ENCODE data around the gene EPAS1. TPM values are rescaled to one million over a fixed set of nuclear protein-coding genes. Genes with fewer than 3 reads are reported as not detected.

EPAS1 gene
- polyA plus RNA-seq, 2 of the 4 experiments (the other 2 are of a cell fraction): 128 to 143 TPM

DNA sequence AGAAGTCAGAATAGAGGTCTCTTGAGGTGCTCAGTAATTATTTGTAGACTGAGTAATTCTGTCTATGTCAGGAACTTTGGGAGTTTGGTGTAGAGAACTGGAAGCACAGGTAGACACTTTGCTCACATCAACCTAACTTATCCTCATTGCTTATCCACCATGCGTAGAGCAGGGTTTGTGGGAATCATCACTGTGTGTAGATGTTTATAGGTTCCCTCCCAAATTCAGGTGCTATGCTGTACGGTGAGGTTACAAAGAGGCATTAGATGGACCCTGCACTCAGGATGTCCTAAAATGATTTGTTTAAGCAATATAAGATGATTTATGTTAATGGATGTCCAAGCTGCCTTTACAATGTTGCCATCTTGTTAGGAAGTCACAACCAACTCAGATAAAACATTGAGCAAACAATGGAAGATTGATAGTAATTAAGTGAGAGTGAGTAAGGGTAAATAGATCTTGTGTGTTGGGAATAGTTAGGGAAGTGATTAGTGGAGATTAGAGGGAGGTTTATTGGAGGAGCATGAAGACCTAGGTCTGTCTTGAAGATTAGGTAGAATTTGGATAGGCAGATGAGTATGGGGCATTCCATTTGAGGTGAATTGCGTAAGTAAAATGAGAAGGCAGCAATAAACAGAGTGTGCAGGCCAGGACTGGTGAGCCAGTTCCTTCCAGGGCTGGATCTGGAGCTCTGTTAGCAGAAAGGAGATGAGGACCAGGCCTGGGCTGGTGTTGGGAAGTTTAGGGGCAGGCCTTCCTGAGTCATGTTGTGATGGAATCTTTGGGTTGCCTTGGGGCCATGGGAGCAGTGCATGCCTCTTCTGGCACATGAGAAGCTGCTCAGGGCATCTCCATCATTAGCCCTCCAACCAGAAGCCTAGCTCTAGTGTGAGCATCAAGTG, 12.1 kb downstream of the EPAS1 start:
- 96% methylated on average over 3 of the region's 3 CpGs for WGBS (ENCODE audit: missing lambda C conversion rate)
- FAIRE-seq: no peak
- peak overlapping the region; percentile 67 for H3K4me2 ChIP-seq
- TF ChIP-seq FOSL2 (IDR thresholded peaks at IDR 0.05): no peak
- no peak for TF ChIP-seq FOSL2 (CRISPR knock-in tag; IDR thresholded peaks at IDR 0.05)
- no peak for TF ChIP-seq ZSCAN20 (CRISPR knock-in tag; IDR thresholded peaks at IDR 0.05)
- no peak for TF ChIP-seq BHLHE40 (IDR thresholded peaks at IDR 0.05; ENCODE audit: low read depth, low read length)
- no peak for TF ChIP-seq TFCP2L1 (CRISPR knock-in tag; IDR thresholded peaks at IDR 0.05)
- TF ChIP-seq ZFP36 (IDR thresholded peaks at IDR 0.05; ENCODE audit: borderline replicate concordance, partially characterized antibody): peak; percentile 2
- TF ChIP-seq, protein P1, sequence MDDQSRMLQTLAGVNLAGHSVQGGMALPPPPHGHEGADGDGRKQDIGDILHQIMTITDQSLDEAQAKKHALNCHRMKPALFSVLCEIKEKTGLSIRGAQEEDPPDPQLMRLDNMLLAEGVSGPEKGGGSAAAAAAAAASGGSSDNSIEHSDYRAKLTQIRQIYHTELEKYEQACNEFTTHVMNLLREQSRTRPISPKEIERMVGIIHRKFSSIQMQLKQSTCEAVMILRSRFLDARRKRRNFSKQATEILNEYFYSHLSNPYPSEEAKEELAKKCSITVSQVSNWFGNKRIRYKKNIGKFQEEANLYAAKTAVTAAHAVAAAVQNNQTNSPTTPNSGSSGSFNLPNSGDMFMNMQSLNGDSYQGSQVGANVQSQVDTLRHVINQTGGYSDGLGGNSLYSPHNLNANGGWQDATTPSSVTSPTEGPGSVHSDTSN (IDR thresholded peaks at IDR 0.05): no peak
- no peak for TF ChIP-seq POLR2AphosphoS2 (conservative IDR thresholded peaks at IDR 0.05; ENCODE audit: low read length)
- TF ChIP-seq, protein P2, sequence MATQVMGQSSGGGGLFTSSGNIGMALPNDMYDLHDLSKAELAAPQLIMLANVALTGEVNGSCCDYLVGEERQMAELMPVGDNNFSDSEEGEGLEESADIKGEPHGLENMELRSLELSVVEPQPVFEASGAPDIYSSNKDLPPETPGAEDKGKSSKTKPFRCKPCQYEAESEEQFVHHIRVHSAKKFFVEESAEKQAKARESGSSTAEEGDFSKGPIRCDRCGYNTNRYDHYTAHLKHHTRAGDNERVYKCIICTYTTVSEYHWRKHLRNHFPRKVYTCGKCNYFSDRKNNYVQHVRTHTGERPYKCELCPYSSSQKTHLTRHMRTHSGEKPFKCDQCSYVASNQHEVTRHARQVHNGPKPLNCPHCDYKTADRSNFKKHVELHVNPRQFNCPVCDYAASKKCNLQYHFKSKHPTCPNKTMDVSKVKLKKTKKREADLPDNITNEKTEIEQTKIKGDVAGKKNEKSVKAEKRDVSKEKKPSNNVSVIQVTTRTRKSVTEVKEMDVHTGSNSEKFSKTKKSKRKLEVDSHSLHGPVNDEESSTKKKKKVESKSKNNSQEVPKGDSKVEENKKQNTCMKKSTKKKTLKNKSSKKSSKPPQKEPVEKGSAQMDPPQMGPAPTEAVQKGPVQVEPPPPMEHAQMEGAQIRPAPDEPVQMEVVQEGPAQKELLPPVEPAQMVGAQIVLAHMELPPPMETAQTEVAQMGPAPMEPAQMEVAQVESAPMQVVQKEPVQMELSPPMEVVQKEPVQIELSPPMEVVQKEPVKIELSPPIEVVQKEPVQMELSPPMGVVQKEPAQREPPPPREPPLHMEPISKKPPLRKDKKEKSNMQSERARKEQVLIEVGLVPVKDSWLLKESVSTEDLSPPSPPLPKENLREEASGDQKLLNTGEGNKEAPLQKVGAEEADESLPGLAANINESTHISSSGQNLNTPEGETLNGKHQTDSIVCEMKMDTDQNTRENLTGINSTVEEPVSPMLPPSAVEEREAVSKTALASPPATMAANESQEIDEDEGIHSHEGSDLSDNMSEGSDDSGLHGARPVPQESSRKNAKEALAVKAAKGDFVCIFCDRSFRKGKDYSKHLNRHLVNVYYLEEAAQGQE (IDR thresholded peaks at IDR 0.05): no peak
- no peak for TF ChIP-seq ZC3H11A (IDR thresholded peaks at IDR 0.05)
- no peak for TF ChIP-seq POLR2A (IDR thresholded peaks at IDR 0.05; ENCODE audit: low read length)
- no peak for TF ChIP-seq CTCF (IDR thresholded peaks at IDR 0.05)
- TF ChIP-seq, protein P3, sequence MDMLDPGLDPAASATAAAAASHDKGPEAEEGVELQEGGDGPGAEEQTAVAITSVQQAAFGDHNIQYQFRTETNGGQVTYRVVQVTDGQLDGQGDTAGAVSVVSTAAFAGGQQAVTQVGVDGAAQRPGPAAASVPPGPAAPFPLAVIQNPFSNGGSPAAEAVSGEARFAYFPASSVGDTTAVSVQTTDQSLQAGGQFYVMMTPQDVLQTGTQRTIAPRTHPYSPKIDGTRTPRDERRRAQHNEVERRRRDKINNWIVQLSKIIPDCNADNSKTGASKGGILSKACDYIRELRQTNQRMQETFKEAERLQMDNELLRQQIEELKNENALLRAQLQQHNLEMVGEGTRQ (IDR thresholded peaks at IDR 0.05): no peak
- TF ChIP-seq CHD4 (IDR thresholded peaks at IDR 0.05; ENCODE audit: borderline replicate concordance): no peak
- no peak for TF ChIP-seq KDM5A (IDR thresholded peaks at IDR 0.05)
- TF ChIP-seq EP300 (IDR thresholded peaks at IDR 0.05): no peak
- TF ChIP-seq FOXS1 (CRISPR knock-in tag; IDR thresholded peaks at IDR 0.05): no peak
- TF ChIP-seq RFX5 (IDR thresholded peaks at IDR 0.05): no peak
- TF ChIP-seq EHMT2 (IDR thresholded peaks at IDR 0.05; ENCODE audit: low read depth): 0 out of 2 replicates have a peak, but pooled peaks have one; percentile 34
- no peak for TF ChIP-seq NR3C1 (IDR thresholded peaks at IDR 0.05)
- TF ChIP-seq RAD21 (conservative IDR thresholded peaks at IDR 0.05 in 1 of 2, IDR thresholded peaks at IDR 0.05 in 1 of 2): no peak
- TF ChIP-seq CEBPB (IDR thresholded peaks at IDR 0.05): peak in 1 of 2 experiments; percentile 75; a peak in 3 of 4 replicates
- TF ChIP-seq HEYL (CRISPR knock-in tag; IDR thresholded peaks at IDR 0.05): no peak
- POLR2A ChIA-PET: interaction anchor here (0.6 to 1.2 kb wide), 2 partner anchors 12 to 25 kb away, joined by 3 to 7 read pairs; partner anchors contain the start of gene EPAS1
- peaks cover 100% of the 10 kb centered on the region for H3K4me1 ChIP-seq
- no peak for DNase-seq (ENCODE audit: low read depth in 1 of 2, low spot score in 1 of 2)
- H3K4me3 ChIP-seq: no peak overlapping the region
- ATAC-seq: no peak
- CTCF ChIA-PET: interaction anchor here (0.8 to 3.0 kb wide), 11 partner anchors 9 to 316 kb away, joined by 3 to 14 read pairs (median 3); partner anchors contain the start of gene EPAS1
- peaks cover 10% of the 10 kb centered on the region; the same call in 2 of the 3 replicates for H3K9me3 ChIP-seq
- peak overlapping the region; percentile 71 to 92 for H3K27ac ChIP-seq
